GM13977 (cell line): ENCODE measurements around the gene IL1B.

Experiments used
- DNase-seq: peaks from one replicate; pipeline ENCODE4 v3.0.0; 2012; ENCODE audit warnings: low spot score
- CTCF ChIP-seq: IDR thresholded peaks from 2 replicates; pipeline ENCODE4 v1.5.1; 2012; ENCODE audit warnings: mild to moderate bottlenecking, control low read depth; ENCODE audit not compliant: insufficient read depth; ENCODE audit errors: extremely low read depth, missing control alignments
- in situ Hi-C: fragments of 300-500 bp; cut with MboI; formaldehyde crosslinking; loops from one replicate; pipeline ENCODE4 v1.12.0; 2022; ENCODE audit warnings: low sequenced_read_pairs, low pct_unique_long_range_greater_than_20kb, mixed read lengths, inconsistent platforms; ENCODE audit not compliant: unreplicated experiment

IL1B gene

DNA sequence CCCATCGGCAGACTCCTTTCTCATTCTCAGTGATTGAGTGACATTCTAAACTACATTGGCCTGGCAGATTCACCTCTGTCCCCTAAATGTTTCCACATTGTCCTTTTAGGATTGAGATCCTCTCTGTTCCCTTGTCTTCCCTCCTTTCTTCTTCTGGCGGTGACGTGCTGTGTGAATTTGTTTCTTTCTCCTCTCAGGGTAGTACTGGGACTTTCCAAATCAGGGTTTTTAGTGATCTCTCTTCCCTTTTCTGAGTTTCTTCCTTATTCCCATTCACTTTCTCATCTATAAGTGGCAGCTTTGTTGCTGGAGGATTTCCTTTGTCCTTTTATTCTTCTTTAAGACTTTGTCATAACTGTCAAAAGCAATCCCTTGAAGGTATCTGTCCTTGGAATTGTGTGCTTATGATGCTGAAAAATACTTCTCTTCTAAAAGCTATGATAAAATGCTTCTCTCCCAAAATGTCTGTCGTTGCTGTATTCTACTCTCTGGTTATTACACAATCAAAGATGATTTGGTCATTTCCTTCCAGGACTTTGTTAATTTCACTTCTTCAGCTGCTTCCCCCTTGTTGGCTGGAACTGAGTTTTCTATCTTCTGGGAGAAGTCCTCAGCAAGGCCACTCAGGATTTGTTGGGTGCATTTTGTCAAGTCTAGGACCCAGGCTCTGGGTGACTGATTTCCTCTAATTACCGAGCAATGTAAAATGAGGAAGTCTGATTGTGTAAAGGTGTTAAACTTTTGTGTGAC is 4.9 kb upstream of the IL1B start:
- in situ Hi-C loops, result no loop called here
- peak; percentile 37 for DNase-seq
- TF ChIP-seq CTCF, result no peak

GRCh38 chr2:112840068-112840445 is 3.5 kb upstream of the IL1B start:
- in situ Hi-C loops, result no loop called here
- no peak for TF ChIP-seq CTCF
- no peak for DNase-seq

GRCh38 chr2:112839407-112840067 is 3.0 kb upstream of the IL1B start:
- no peak for TF ChIP-seq CTCF
- DNase-seq, result no peak

GRCh38 chr2:112836163-112836560 is 417 bp downstream of the IL1B start:
- no peak for DNase-seq
- TF ChIP-seq CTCF, result no peak
- in situ Hi-C loops, result no loop called here

More at GRCh38 chr2:112839407-112840067, 3.0 kb upstream of the IL1B start:
- in situ Hi-C loops, result no loop called here

GRCh38 chr2:112835536-112836162 is 930 bp downstream of the IL1B start:
- DNase-seq, result no peak
- in situ Hi-C loops, result no loop called here
- TF ChIP-seq CTCF, result no peak

- in situ Hi-C loops, result no loop called here
These were observed 1.5 kb downstream of the IL1B start for GRCh38 chr2:112835061-112835501.

More at GRCh38 chr2:112835061-112835501, 1.5 kb downstream of the IL1B start:
- DNase-seq, result no peak
- no peak for TF ChIP-seq CTCF
